GOT3 (cell line): ENCODE data around the gene FOXRED1.
A peak's percentile ranks its signal among the peaks of the same experiment; 100 is the strongest.
"Not testable (repeated sequence)": the region's sequence is repeated elsewhere in the genome, so short reads cannot be mapped to it uniquely, and the experiment has no call there.

Source experiments
- DNase-seq: peaks from one replicate; lab custom pipeline; 2025; ENCODE audit warnings: mixed read lengths; lab: John Stamatoyannopoulos, UW

The FOXRED1 gene

DNA sequence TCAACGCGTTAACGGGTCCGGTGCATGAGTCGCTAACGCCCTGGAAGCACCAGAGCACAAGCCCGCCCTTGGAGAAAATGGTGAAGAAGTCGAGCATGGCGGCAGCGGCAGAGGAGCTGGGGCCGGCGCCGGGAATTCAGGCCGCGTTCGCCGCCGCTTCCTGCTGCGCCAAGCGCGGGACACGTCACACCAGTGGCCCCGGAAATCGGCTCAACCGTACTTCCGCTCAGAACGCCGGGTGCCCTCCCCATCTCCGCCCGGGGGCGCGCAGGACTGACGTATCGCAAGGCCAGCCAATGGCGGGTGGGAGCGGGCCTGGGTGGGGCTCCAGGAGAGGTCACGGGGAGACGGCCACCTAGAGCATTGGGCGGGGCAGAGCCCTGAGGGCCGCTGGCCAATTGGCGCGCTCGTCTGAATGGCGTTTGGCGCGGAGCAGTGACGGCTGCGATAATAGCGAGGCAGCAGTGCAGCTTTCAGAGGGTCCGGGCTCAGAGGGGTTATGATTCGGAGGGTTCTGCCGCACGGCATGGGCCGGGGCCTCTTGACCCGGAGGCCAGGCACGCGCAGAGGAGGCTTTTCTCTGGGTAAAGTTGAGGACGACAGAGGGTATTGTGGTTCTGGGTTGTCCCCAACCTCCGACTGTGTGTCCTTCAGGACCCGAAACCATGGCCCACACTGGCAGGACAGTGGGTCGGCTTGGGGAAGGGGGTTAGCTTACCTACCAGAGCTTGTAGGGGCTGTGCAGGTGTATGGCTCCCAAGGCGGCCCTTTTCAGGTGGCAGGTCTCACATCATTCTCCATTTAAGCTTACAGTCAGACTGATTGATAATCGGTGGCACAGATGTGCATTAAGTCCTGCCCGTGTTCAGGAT, at the start of gene FOXRED1, which contains the start of gene SRPRA:
Gene FOXRED1 (plus strand): TSS at position 447 of the 872 bp plus-strand sequence. CDS start 53 bp downstream, at position 500.
Gene SRPRA (minus strand): TSS at position 188 of the 872 bp plus-strand sequence. CDS start 91 bp downstream, at position 97.
- peak; percentile 84 for DNase-seq

GRCh38 chr11:126219547-126219946, 49.4 kb upstream of the FOXRED1 start:
- no peak for DNase-seq

- no peak for DNase-seq
Measured at GRCh38 chr11:126224647-126225294, 44.2 kb upstream of the FOXRED1 start.

GRCh38 chr11:126225295-126225665, 43.7 kb upstream of the FOXRED1 start:
- DNase-seq, result no peak

DNA sequence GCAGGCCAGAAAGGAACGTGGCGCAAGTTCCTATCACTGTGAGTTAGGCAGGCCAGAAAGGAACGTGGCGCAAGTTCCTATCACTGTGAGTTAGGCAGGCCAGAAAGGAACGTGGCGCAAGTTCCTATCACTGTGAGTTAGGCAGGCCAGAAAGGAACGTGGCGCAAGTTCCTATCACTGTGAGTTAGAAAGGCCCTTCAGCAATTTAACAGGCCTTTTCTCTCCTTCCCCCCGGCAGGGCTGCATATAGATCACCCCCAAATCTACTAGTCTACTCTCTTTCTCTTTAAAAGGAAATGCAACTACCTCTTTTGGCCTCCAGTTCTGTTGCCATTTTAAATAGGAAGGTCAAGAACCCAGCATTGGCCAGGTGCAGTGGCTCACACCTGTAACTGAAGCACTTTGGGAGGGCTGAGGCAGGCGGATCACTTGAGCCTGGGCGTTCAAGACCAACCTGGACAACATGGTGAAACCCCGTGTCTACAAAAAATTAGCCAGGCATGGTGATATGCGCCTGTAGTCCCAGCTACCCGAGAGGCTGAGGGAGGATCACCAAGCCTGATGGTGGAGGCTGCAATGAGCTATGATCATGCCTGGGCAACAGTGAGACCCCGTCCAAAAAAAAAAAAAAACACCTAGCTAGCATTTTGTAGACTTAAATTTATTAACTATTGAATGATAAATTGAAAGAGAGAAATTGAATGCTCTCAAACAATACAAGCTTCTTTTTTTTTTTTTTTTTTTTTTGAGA, 42.4 kb upstream of the FOXRED1 start:
- DNase-seq, result no peak

DNA sequence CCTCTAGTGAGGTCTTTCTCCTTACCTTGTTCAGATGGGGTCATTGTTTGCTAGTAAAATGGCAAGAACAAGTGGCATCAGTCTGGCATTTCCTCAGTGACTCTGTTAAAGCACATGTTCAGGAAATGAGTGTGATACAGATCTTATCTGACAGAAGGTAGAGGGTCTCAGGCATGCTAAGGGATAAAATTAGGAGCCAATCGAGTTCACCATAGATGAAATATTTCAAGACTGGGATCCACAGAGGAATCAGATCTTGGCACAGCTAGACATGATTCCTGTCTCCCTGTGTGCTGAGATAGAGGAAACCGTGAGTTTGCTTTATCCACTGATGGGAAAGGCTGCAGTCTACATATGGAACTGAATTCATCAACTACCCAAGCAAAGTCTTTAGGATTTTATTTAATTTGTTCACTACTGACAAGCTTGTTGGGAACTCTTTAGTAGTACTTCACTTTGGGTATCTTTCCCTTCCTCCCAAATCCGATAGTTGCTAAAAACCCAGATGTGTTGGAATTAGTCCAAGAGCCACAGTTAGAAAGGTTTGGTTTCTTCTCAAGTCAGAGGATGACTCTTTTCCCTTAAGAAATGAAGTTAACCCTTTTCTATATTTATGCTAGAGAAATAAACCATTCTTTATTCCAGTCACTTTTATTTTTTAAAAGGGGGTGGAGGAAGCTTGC, 39.0 kb upstream of the FOXRED1 start:
- DNase-seq, result no peak

GRCh38 chr11:126231725-126232459, 37.1 kb upstream of the FOXRED1 start:
- DNase-seq, result no peak

- no peak for DNase-seq
Measured at GRCh38 chr11:126232683-126233082, 36.3 kb upstream of the FOXRED1 start.

- DNase-seq, result no peak
Measured at GRCh38 chr11:126233391-126233790, 35.6 kb upstream of the FOXRED1 start.

DNA sequence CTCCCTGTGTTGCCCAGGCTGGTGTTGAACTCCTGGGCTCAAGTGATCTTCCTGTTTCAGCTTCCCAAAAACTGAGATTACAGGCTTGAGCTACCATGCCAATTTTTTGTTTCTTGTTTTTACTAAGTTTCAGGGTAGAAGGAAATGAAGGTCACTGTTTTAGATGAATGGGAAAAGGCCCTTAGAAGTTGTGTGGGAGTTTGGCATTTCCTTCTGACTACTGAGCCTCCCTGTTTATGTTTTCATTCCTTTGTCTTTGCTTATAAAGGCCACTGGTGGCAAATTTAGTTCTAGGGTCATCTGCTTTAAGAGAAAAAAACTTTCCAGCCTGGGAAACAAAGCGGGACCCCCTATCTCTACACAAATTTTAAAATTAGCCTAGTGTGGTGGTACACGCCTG, 22.3 kb upstream of the FOXRED1 start:
- no peak for DNase-seq

- no peak for DNase-seq
Measured at GRCh38 chr11:126253265-126253664, 15.7 kb upstream of the FOXRED1 start.

GRCh38 chr11:126254819-126255218, 14.1 kb upstream of the FOXRED1 start:
- DNase-seq, result no peak

DNA sequence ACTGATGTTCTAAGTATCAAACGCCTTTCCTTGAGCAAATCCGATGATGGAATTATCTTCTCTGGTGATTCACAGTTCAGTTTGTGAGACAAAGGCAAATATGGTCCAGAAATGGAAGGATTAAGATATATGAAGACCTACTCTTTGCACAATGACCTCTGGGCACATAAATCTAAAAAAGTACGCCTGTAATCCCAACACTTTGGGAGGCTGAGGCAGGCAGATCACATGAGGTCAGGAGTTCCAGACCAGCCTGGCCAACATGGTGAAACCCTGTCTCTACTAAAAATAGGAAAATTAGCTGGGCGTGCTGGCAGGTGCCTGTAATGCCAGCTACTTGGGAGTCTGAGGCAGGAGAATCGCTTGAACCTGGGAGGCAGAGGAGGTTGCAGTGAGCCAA, 13.4 kb upstream of the FOXRED1 start:
- DNase-seq, result not testable (repeated sequence)

DNA sequence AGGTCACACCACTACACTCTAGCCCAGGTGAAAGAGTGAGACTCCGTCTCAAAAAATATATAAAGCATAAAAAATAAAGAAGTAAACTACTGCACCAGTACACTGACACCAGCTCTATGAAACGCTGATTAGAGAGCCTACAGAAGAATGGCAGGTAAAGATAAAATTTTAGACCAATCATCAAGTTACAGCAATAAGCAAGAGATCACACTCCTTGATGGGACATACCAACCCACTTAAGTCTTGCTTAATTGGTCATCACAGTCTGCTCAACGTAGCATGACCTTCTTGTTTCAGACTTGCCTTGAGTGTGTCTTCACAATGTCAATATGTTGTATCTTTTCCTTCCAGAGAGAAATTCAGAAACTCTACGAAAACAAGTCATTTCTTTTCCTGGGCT, 12.7 kb upstream of the FOXRED1 start:
- no peak for DNase-seq

DNA sequence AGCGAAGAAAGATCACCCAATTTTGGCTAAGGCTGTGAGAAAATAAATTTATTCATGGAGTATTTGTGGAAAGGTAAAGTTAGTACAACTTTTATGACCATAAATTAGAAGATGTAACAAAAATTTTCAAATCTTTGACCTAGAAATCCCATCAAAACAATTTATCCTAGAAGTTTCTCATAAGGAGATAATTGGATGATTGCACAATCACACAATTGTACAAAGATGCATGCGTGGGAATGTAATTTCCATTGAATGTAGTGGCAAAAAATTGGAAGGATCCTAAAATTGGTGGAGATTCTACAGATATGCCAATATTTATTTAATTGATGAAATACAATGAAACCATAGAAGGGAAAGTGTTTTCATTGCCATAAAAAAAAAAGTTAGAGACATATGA, 11.8 kb upstream of the FOXRED1 start:
- no peak for DNase-seq

DNA sequence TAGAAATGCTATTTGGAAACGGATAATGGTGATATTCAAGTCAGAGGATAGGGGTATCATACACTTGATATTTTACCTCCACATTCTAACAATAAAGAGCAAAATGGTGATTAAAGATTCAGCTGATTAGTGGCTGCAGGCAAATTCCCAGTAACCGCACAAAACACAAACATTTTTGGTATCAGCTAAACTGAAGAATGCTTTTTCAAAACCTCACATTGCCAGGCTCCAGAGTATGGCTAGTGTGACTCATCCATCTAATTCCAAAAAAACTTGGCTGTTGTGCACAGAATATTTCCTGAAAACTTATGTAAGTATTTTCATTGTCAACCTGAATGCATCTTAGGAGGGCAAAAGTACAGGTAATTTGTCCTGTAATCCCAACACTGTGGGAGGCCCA, 11.2 kb upstream of the FOXRED1 start:
- no peak for DNase-seq

GRCh38 chr11:126262216-126262615, 6.7 kb upstream of the FOXRED1 start:
- no peak for DNase-seq

GRCh38 chr11:126263489-126263888, 5.5 kb upstream of the FOXRED1 start:
- no peak for DNase-seq

- no peak for DNase-seq
Measured at GRCh38 chr11:126265811-126266210, 3.1 kb upstream of the FOXRED1 start.

- no peak for DNase-seq
Measured at GRCh38 chr11:126267650-126268049, 1.3 kb upstream of the FOXRED1 start.

GRCh38 chr11:126268361-126268707, 620 bp upstream of the FOXRED1 start:
- DNase-seq, result no peak
